ENCODE results near the gene SOAT1. TPM values are rescaled to one million over a fixed set of nuclear protein-coding genes. Genes with fewer than 3 reads are reported as not detected.
A peak's percentile ranks its signal among the peaks of the same experiment; 100 is the strongest.
"Not testable (repeated sequence)": the region's sequence is repeated elsewhere in the genome, so short reads cannot be mapped to it uniquely, and the experiment has no call there.

SOAT1 gene
- total and polyA plus RNA-seq, 10 donors = 5.5 to 47.6 (median 29.5) TPM

GRCh38 chr1:179353546-179353945, 59.9 kb downstream of the SOAT1 start:
- peak in 1 of 3 donors; percentile 24 for TF ChIP-seq POLR2AphosphoS5 (IDR thresholded peaks at IDR 0.05)
- TF ChIP-seq CTCF (IDR thresholded peaks at IDR 0.05 in 8 of 11, conservative IDR thresholded peaks at IDR 0.05 in 3 of 11) = no peak
- no peaks in the 10 kb centered on the region for H3K27me3 ChIP-seq (replicated peaks in 1 of 7)
- H3K9me3 ChIP-seq = no peaks in the 10 kb centered on the region
- H3K36me3 ChIP-seq = peaks cover 0 to 70% (median 27%) of the 10 kb centered on the region in 6 donors
- WGBS, 5 donors = 78 to 87% (median 81%) methylated on average over 5 of the region's 5 CpGs
- H3K4me1 ChIP-seq = peaks cover 0 to 6% (median 0%) of the 10 kb centered on the region in 6 donors
- no peak for DNase-seq
- H3K27ac ChIP-seq = peak overlapping the region in 3 of 8 donors; percentile 1 to 30 (median 24)
- intact Hi-C loops (cut with DNase I; ENCODE audit: low total_unique reads) = no loop called here
- no peak overlapping the region for H3K4me3 ChIP-seq

GRCh38 chr1:179361631-179362030, 68.0 kb downstream of the SOAT1 start:
- DNase-seq; H3K4me3 ChIP-seq; H3K9me3 ChIP-seq; H3K36me3 ChIP-seq; intact Hi-C loops (cut with DNase I; ENCODE audit: low total_unique reads); H3K27me3 ChIP-seq (replicated peaks in 1 of 7); H3K27ac ChIP-seq: not testable (repeated sequence)
- 83 to 97% (median 93%) methylated on average over 2 of the region's 2 CpGs for WGBS, 5 donors
- peaks cover 3 to 14% (median 10%) of the 10 kb centered on the region in 6 donors for H3K4me1 ChIP-seq

- intact Hi-C loops (cut with DNase I; ENCODE audit: low total_unique reads) = loop anchor here (2.0 to 5.0 kb wide), 2 partner anchors 73 to 283 kb away; partner anchors contain the start of genes SOAT1 and TOR3A
- peak; percentile 97 for DNase-seq
- WGBS, 5 donors = 7 to 12% (median 10%) methylated on average over 28 to 43 of the region's 43 CpGs
- Histone ChIP-seq H3K36me3 (no peaks in the 10 kb centered on the region), H3K27ac (peak within 1 kb of the TSS; percentile 76 to 98 (median 95)), H3K9me3 (no peaks in the 10 kb centered on the region), H3K27me3 (replicated peaks in 1 of 7) (no peaks in the 10 kb centered on the region), H3K4me1 (peaks cover 3 to 20% (median 12%) of the 10 kb centered on the region in 6 donors), H3K4me3 (peak within 1 kb of the TSS; percentile 22 to 91 (median 74))
- TF ChIP-seq POLR2A (IDR thresholded peaks at IDR 0.05) (peak in 1 of 3 donors; percentile 10), POLR2AphosphoS5 (IDR thresholded peaks at IDR 0.05) (peak; percentile 82 to 90 (median 89)), CTCF (IDR thresholded peaks at IDR 0.05 in 8 of 11, conservative IDR thresholded peaks at IDR 0.05 in 3 of 11) (peak in 5 of 11 experiments; percentile 11 to 44 (median 15))
Observed at GRCh38 chr1:179365342-179366092, 71.9 kb downstream of the SOAT1 start, which contains the start of gene AXDND1. TSS of gene AXDND1 (plus strand) at chr1:179365971. CDS start at chr1:179366510, 539 bp downstream.

GRCh38 chr1:179366093-179366800, 72.7 kb downstream of the SOAT1 start:
- H3K36me3 ChIP-seq = no peaks in the 10 kb centered on the region
- peak overlapping the region; percentile 22 to 91 (median 74) for H3K4me3 ChIP-seq
- 3 to 7% (median 3%) methylated on average over 24 to 28 of the region's 28 CpGs for WGBS, 5 donors
- intact Hi-C loops (cut with DNase I; ENCODE audit: low total_unique reads) = loop anchor here (2.0 to 5.0 kb wide), 2 partner anchors 74 to 283 kb away; partner anchors contain the start of genes SOAT1 and TOR3A
- H3K27me3 ChIP-seq (replicated peaks in 1 of 7) = no peaks in the 10 kb centered on the region
- H3K27ac ChIP-seq = peak overlapping the region; percentile 76 to 98 (median 95)
- TF ChIP-seq CTCF (IDR thresholded peaks at IDR 0.05 in 8 of 11, conservative IDR thresholded peaks at IDR 0.05 in 3 of 11) (peak in 4 of 11 experiments; percentile 0 to 18 (median 6)), POLR2A (IDR thresholded peaks at IDR 0.05) (no peak)
- peaks cover 3 to 20% (median 12%) of the 10 kb centered on the region in 6 donors for H3K4me1 ChIP-seq
- DNase-seq = no peak
- no peaks in the 10 kb centered on the region for H3K9me3 ChIP-seq
